Measurements from ENCODE around the gene PPP3R1. TPM values are rescaled to one million over a fixed set of nuclear protein-coding genes. Genes with fewer than 3 reads are reported as not detected.

The PPP3R1 gene
- total and polyA plus RNA-seq, 2 of the 4 experiments (the other 2 are of a cell fraction), result 9.1 to 17.3 TPM

DNA sequence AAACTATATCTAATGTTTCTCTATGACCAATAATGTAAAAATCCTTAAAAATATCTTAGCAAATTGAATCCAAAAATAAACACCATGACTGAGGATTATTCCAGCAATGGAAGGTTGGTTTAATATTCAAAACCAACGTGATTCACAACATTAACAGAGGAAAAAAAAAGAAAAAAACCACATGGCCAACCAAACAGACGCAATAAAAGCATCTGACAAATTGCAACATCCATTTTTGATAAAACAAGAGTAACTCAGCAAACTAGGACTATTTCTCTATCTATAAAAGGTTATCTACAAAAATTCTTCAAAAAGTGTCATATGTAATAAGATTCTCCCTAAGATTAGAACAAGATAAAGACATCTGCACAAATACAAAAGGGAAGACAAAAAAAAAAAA is 28.9 kb downstream of the PPP3R1 start:
- Histone ChIP-seq H2AFZ (replicated peaks; ENCODE audit: low read length, poor library complexity) (no peak overlapping the region), H4K8ac (ENCODE audit: low read depth in 2 of 2, low read length in 2 of 2) (no peak overlapping the region), H2BK5ac (ENCODE audit: low read depth, low read length, poor library complexity, severe bottlenecking) (peak overlapping the region; percentile 36), H3K9ac (ENCODE audit: low read depth, low read length) (no peak overlapping the region), H2AK5ac (ENCODE audit: low read depth, low read length) (no peak overlapping the region), H3K4me2 (ENCODE audit: low read depth, low read length) (no peak overlapping the region), H3K56ac (ENCODE audit: extremely low read depth, insufficient read depth, low read length) (no peak overlapping the region), H3K4me1 (ENCODE audit: control insufficient read depth, insufficient read depth, low read length) (peaks cover 18% of the 10 kb centered on the region), H3K27me3 (ENCODE audit: control insufficient read depth, insufficient read depth, low read length) (no peaks in the 10 kb centered on the region), H2AK9ac (replicated peaks; ENCODE audit: low read depth, low read length, poor library complexity) (no peak overlapping the region), H3K27ac (ENCODE audit: insufficient read depth, low read length) (no peak overlapping the region), H3K79me1 (ENCODE audit: low read depth in 1 of 2, low read length in 2 of 2) (peaks cover 0 to 59% of the 10 kb centered on the region in 2 experiments; a peak in 2 of 4 replicates), H3K23ac (ENCODE audit: low read depth, low read length) (no peak overlapping the region), H2BK20ac (ENCODE audit: low read depth, low read length) (no peak overlapping the region), H4K20me1 (ENCODE audit: insufficient read depth, low read length) (peaks cover 48% of the 10 kb centered on the region), H3K4me3 (ENCODE audit: insufficient read depth, low read depth, low read length) (no peak overlapping the region), H3K14ac (replicated peaks; ENCODE audit: low read depth, low read length) (no peak overlapping the region), H3K36me3 (ENCODE audit: control insufficient read depth, insufficient read depth, low read length) (peaks cover 8% of the 10 kb centered on the region), H3K18ac (ENCODE audit: low read depth, low read length) (no peak overlapping the region), H4K91ac (ENCODE audit: insufficient read depth, low read depth, low read length) (no peak overlapping the region), H3K9me1 (ENCODE audit: insufficient read depth, low read length) (peaks cover 8% of the 10 kb centered on the region; the same call in 1 of the 2 replicates), H4K5ac (ENCODE audit: low read depth, low read length) (no peak overlapping the region), H3K4ac (ENCODE audit: low read depth, low read length) (no peak overlapping the region), H3K9me3 (ENCODE audit: control insufficient read depth, insufficient read depth, low read length) (peaks cover 2% of the 10 kb centered on the region; the same call in 1 of the 2 replicates), H2BK15ac (ENCODE audit: low read depth, low read length) (no peak overlapping the region), H2BK120ac (ENCODE audit: low read depth, low read length) (no peak overlapping the region)
- ATAC-seq (ENCODE audit: low read depth) (no peak), DNase-seq (peak; percentile 27)
- ChIA-PET POLR2A (ENCODE audit: unreplicated experiment) (no interaction called here), CTCF (no interaction called here)
- no CpG with 5 or more reads among the region's 2 CpGs for WGBS, 2 experiments (ENCODE audit: extremely low coverage in 2 of 2, insufficient read length in 1 of 2)
- TF ChIP-seq MAFK (IDR thresholded peaks at IDR 0.05; ENCODE audit: low read depth, low read length), result no peak
- peak; percentile 58 for TF ChIP-seq CEBPB (IDR thresholded peaks at IDR 0.05; ENCODE audit: low read depth, low read length)
- intact Hi-C loops (cut with micrococcal nuclease), result no loop called here
- BruUV-seq (replicated peaks), result no TSS peak
- in situ Hi-C loops (cut with MboI; ENCODE audit: low sequenced_read_pairs), result no loop called here
- dilution Hi-C loops (cut with HindIII; ENCODE audit: low sequenced_read_pairs, unreplicated experiment), result no loop called here
